T-helper 2 cell treated with Interferon-gamma antibody and Interleukin-4, amounts not matched to agents 5 μg/mL and 100 μg/mL, for 36 hours (primary cell): ENCODE data around the gene BACH2.
"Not testable (repeated sequence)": the region's sequence is repeated elsewhere in the genome, so short reads cannot be mapped to it uniquely, and the experiment has no call there.

ENCODE experiments used
- DNase-seq: peaks from one replicate; pipeline ENCODE4 v3.0.0; 2021; ENCODE audit warnings: low spot score
- H3K27ac Mint-ChIP-seq: one replicate; pipeline ENCODE4 v1.8.0; 2021; ENCODE audit warnings: mild to moderate bottlenecking, mixed read lengths
- H3K27me3 Mint-ChIP-seq: one replicate; pipeline ENCODE4 v1.8.0; 2021; ENCODE audit warnings: low read depth, mixed read lengths
- H3K36me3 Mint-ChIP-seq: one replicate; pipeline ENCODE4 v1.8.0; 2021; ENCODE audit warnings: low read depth, mixed read lengths
- H3K4me1 Mint-ChIP-seq: one replicate; pipeline ENCODE4 v1.8.0; 2021; ENCODE audit warnings: low read depth, mixed read lengths
- H3K4me3 Mint-ChIP-seq: one replicate; pipeline ENCODE4 v1.8.0; 2022; ENCODE audit warnings: mild to moderate bottlenecking, moderate library complexity, mixed read lengths
- H3K9me3 Mint-ChIP-seq: one replicate; pipeline ENCODE4 v1.8.0; 2021; ENCODE audit warnings: mixed read lengths

Gene BACH2

DNA sequence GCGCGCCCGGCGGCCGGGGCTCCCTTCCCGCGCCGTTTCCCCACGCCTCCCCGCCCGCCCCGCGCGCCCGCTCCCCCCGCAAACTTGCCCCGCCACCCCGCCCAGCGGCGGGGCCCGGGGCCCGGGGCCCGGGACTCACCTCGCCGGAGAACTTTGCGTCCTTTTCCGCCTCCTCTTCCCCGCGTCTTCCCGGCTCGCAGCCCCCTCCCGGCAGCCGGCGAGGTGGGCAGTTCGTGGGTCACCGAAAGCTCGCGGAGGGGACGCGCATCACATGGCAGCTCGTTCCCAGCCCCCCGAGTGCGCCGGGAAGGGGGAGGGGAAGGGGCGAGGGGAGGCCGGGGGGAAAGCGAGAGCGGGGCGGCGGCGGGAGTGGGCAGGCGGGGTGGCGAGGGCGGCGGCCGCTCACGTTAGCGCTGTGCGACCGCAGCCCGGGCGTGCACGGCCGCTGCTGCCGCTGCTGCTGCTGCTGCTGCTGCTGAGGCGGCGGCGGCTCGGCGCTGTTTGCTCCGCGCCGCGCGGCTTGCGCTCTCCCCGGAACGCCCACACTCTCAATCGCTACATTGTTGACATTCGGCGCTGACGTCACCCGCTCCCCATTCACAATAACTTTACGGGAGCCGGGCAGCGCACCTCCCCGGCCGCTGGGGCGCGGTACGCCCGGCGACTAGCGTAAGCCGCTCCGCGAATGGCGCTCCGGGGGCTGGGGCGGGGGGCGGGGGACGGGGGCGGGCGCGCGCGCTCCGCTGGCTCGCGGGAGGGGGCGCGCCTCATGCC lies at the start of gene BACH2:
Gene BACH2, minus strand, starts transcription at position 503 of the 774 bp plus-strand sequence. CDS start 287,999 bp downstream, outside the sequence.
- DNase-seq, result peak; percentile 92
- H3K36me3 Mint-ChIP-seq, result peaks cover 15% of the 10 kb centered on the region
- H3K4me3 Mint-ChIP-seq, result peak within 1 kb of the TSS; percentile 92
- no peaks in the 10 kb centered on the region for H3K9me3 Mint-ChIP-seq
- H3K27ac Mint-ChIP-seq, result peak within 1 kb of the TSS; percentile 90
- peaks cover 23% of the 10 kb centered on the region for H3K27me3 Mint-ChIP-seq
- H3K4me1 Mint-ChIP-seq, result peaks cover 36% of the 10 kb centered on the region

DNA sequence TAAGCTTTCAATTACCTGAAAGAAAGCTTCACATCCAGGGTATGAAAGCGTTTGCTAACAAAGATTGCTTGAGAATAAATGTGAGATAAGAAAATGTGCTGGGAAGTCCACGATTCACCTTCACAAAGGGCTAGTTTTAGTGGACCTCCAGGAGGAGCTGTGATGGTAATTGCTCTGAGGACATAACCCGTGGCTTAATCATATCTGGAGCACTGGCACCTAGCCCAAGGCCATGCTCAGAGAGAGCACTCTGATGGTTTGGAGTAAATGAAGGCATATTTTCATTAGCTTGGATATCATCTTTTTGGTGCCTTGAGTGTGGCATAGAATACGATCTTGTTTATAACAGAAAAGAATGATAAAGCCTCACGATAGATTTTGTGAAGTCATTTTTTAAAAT lies 46.9 kb upstream of the BACH2 start:
- Mint-ChIP-seq H3K9me3 (no peaks in the 10 kb centered on the region), H3K36me3 (no peaks in the 10 kb centered on the region), H3K4me3 (no peak overlapping the region), H3K4me1 (peaks cover 2% of the 10 kb centered on the region), H3K27ac (no peak overlapping the region), H3K27me3 (no peaks in the 10 kb centered on the region)
- DNase-seq, result no peak

DNA sequence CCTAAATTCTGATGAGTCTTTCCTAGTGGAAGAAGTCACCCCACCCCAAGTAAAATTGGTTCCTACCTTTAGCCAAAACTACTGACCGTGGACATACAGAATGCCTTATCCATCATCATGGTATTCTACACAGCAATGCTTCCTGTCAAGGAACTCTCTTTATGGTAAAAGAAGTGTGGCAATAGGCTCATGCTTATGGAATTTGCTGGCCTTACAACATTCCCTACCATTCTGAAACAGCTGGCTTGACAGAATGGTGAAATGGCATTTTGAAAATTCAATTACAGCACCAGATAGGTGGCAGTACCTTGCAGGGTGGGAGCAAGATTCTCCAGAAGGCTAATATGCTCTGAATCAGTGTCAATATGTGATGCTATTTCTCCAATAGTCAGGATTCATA lies 41.8 kb upstream of the BACH2 start:
- no peaks in the 10 kb centered on the region for H3K27me3 Mint-ChIP-seq
- H3K9me3 Mint-ChIP-seq, result peaks cover 6% of the 10 kb centered on the region
- peaks cover 3% of the 10 kb centered on the region for H3K4me1 Mint-ChIP-seq
- no peak for DNase-seq
- H3K36me3 Mint-ChIP-seq, result no peaks in the 10 kb centered on the region
- no peak overlapping the region for H3K4me3 Mint-ChIP-seq
- no peak overlapping the region for H3K27ac Mint-ChIP-seq

DNA sequence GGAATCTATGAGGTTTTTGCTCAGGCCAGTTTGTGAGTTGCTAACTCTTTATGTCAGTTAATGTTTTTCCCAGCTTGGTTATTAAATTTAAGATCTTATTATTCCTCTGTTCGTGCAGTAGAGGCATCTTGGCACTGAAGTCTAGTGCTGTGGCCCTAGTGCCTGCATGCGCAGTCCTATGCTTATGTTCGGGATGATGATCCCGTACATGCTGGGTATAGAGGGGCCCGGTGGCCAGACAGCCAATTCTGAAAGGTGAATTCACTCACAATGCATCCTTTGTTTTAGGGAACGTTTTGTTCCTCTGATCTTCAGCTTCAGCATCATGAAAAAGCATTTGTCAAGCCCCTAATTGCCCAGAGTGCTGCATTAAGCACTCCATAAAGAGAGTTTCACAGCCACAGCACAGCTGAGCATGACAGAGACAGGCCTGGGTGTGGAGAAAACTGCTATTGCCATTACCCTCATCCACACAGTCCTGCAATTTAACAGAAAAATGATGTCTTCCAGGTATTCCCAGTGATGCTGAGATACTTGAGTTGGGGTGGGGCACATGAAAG lies 39.8 kb upstream of the BACH2 start:
- H3K9me3 Mint-ChIP-seq, result peaks cover 15% of the 10 kb centered on the region
- no peaks in the 10 kb centered on the region for H3K27me3 Mint-ChIP-seq
- H3K4me1 Mint-ChIP-seq, result peaks cover 3% of the 10 kb centered on the region
- DNase-seq, result no peak
- H3K27ac Mint-ChIP-seq, result no peak overlapping the region
- no peaks in the 10 kb centered on the region for H3K36me3 Mint-ChIP-seq
- H3K4me3 Mint-ChIP-seq, result no peak overlapping the region

DNA sequence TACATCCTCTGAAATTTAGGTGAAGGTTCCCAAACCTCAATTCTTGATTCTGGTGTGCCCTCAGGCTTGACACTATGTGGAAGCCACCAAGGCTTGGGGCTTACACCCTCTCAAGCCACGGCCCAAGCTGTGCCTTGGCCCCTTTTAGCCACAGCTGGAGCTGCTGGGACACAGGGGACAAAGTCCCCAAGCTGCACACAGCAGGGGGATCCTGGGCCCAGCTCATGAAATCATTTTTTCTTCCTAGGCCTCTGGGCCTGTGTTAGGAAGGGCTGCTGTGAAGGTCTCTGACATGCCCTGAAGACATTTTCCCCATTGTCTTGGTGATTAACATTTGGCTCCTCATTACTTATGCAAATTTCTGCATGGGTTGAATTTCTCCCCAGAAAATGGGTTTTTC lies 37.3 kb upstream of the BACH2 start:
- Mint-ChIP-seq H3K36me3 (no peaks in the 10 kb centered on the region), H3K4me1 (peaks cover 3% of the 10 kb centered on the region), H3K27ac (no peak overlapping the region), H3K27me3 (no peaks in the 10 kb centered on the region), H3K4me3 (no peak overlapping the region), H3K9me3 (peaks cover 15% of the 10 kb centered on the region)
- no peak for DNase-seq

DNA sequence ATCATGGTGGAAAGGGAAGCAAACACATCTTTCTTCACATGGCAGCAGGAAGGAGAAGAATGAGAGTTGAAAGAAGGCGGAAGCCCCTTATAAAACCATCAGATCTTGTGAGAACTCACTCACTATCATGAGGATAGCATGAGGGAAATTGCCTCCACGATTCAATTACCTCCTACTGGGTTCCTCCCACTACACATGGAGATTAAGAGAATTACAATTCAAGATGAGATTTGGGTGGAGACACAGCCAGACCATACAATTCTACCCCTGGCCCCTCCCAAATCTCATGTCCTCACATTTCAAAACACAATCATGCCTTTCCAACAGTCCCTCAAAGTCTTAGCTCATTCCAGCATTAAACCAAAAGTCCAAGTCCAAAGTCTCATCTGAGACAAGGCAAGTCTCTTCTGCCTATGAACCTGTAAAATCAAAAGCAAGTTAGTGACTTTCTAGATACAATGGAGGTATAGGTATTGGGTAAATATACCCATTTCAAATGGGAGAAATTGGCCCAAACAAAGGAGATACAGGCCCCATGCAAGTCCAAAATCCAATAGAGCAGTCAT lies 36.4 kb upstream of the BACH2 start:
- peaks cover 15% of the 10 kb centered on the region for H3K9me3 Mint-ChIP-seq
- H3K27me3 Mint-ChIP-seq, DNase-seq, H3K27ac Mint-ChIP-seq, H3K4me1 Mint-ChIP-seq, H3K36me3 Mint-ChIP-seq, H3K4me3 Mint-ChIP-seq: not testable (repeated sequence)

DNA sequence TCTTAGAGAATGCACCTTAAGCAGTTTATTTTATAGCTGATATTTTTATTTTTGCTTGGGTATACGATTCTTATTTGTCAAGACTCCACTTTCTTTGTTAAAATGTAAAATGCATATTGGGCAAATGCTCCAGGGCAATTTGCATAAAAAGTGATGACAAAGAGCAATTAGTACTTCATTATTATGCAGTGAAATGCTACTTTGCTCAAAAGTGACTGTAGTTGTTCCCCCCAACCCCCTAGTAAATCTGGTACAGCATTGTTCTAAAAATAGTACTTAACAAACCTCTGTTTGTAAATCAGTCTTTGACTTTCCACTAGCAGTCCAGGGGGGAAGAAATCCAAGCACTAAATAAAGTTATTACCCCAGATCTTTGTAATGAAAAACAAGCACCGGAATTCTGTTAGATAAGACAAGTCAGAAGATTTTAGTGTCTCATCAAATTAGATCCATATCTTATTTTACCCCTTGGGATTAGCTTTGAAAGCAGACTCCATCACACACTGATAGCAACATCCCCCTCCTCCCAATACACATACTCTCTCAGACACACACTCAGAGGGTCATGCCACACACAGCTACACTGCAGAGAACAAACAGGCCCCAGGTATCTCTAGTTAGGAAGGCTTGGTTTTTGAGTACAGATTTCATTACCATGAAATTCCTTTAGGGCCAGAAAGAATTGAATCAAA lies 32.9 kb upstream of the BACH2 start:
- no peak overlapping the region for H3K4me3 Mint-ChIP-seq
- H3K9me3 Mint-ChIP-seq, result peaks cover 14% of the 10 kb centered on the region
- H3K27me3 Mint-ChIP-seq, result no peaks in the 10 kb centered on the region
- H3K36me3 Mint-ChIP-seq, result no peaks in the 10 kb centered on the region
- no peak for DNase-seq
- no peak overlapping the region for H3K27ac Mint-ChIP-seq
- H3K4me1 Mint-ChIP-seq, result no peaks in the 10 kb centered on the region

DNA sequence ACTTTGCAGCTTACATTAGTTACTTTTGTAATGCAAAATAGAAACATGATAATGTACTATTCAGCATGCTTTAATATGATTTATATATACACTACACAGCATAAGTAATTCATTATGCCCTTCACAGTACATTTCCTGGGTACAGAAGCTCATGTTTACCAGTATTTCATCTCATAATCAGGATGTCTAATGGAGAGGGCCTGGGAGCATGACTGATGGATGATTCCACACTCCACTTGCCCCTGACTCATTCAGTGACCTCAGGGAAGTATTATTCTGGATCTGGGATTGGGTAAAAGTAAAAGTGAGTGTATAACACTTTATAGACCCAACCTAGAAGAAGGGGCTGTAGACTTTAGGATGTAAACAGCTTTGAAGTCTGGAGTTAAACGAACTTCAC lies 31.4 kb upstream of the BACH2 start:
- H3K27ac Mint-ChIP-seq, result no peak overlapping the region
- DNase-seq, result no peak
- peaks cover 6% of the 10 kb centered on the region for H3K9me3 Mint-ChIP-seq
- no peak overlapping the region for H3K4me3 Mint-ChIP-seq
- H3K36me3 Mint-ChIP-seq, result no peaks in the 10 kb centered on the region
- H3K27me3 Mint-ChIP-seq, result no peaks in the 10 kb centered on the region
- no peaks in the 10 kb centered on the region for H3K4me1 Mint-ChIP-seq

DNA sequence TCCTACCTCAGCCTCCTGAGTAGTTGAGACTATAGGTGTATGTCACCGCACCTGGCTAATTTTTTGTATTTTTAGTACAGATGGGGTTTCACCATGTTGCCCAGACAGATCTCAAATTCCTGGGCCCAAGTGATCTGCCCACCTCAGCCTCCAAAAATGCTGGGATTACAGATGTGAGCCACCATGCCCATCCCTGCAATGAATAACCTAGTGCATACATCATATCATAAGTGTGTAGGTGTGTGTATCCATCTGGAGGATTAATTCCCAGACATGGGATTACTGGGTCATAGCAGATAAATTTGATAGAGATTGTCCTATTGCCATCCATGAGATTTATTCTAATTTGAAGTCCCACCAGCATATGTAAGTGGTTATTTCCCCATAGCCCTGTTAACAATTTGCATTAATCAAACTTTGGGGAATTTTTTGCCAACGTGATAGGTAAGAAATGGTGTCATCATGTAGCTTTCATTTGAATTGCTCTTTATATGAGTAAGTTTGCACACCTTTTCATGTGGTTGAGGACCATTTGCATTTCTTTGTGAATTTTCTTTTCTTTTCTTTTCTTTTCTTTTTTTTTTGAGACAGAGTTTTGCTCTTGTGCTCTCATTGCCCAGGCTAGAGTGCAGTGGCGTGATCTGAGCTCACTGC lies 29.9 kb upstream of the BACH2 start:
- Mint-ChIP-seq H3K9me3 (no peaks in the 10 kb centered on the region), H3K4me1 (no peaks in the 10 kb centered on the region), H3K36me3 (no peaks in the 10 kb centered on the region), H3K4me3 (no peak overlapping the region), H3K27me3 (no peaks in the 10 kb centered on the region), H3K27ac (no peak overlapping the region)
- no peak for DNase-seq

DNA sequence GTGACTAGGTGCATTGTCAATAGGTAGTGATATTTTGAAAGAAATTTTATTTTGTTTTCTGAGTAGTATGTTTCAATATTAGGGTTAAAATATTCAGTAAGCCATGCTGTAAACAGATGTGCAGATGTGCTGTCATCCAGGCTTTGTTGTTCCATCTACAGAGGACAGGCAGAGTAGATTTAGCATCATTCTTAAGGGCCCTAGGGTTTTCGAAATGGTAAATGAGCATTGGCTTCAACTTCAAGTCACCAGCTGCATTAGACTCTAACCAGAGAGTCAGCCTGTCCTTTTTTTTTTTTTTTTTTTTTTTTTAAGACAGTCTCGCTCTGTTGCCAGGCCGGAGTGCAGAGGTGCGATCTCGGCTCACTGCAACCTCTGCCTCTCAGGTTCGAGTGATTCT lies 27.1 kb upstream of the BACH2 start:
- Mint-ChIP-seq H3K9me3 (no peaks in the 10 kb centered on the region), H3K27me3 (no peaks in the 10 kb centered on the region), H3K4me1 (peaks cover 14% of the 10 kb centered on the region)

DNA sequence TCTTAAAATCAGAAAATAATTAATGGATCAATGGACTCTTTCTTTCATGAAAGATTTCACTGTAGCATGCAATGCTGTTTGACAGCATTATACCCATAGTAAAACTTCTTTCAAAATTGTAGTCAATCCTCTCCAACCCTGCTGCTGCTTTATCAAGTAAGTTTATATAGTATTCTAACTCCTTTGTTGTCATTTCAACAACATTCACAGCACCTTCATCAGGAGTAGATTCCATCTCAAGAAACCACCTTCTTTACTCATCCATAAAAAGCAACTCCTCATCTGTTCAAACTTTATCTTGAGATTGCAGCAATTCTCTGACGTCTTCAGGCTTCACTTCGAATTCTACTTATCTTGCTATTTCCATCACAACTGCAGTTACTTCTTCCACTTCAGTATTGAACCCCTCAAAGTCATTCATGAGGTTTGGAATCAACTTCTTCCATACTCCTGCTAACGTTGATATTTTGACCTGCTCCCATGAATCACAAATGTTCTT lies 26.4 kb upstream of the BACH2 start:
- Mint-ChIP-seq H3K27me3 (no peaks in the 10 kb centered on the region), H3K4me1 (peaks cover 15% of the 10 kb centered on the region), H3K27ac (no peak overlapping the region), H3K4me3 (no peak overlapping the region), H3K36me3 (no peaks in the 10 kb centered on the region), H3K9me3 (no peaks in the 10 kb centered on the region)
- DNase-seq, result no peak

More for the DNA sequence above, 27.1 kb upstream of the BACH2 start:
- no peak overlapping the region for H3K27ac Mint-ChIP-seq
- no peak overlapping the region for H3K4me3 Mint-ChIP-seq
- DNase-seq, result no peak
- no peaks in the 10 kb centered on the region for H3K36me3 Mint-ChIP-seq

DNA sequence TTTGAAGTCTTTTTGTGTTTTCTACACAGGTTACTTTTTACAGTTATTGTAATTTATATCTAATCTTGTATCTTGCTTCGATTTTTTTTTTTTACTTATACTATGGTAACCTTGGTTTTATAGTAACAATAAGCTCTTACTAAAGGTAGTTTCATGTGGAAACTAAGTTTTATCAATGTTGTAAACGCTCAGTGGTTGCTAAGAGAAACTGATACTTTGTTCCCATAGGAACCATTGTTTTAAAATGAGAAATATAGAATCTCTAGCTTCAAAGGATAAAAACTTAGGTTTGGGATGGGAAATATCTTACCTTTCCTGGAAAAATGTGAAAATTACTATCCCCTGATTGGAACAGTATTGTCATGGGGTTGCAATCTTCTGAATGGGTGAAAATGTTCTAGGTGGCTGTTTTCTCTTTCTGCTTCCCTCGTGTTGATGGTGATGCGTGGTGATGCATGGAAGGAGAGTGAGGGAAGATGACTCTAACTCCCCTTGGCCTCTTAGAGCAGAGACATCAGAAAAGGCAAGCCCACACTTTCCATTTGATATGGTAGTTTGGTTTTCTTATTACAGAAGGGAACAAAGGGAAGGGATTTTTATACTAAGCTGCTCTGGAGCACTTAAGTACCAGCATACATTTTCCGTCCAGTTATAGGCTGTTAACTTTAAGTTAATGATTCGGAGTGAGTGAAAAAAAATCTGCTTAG lies 23.5 kb upstream of the BACH2 start:
- no peaks in the 10 kb centered on the region for H3K9me3 Mint-ChIP-seq
- H3K4me1 Mint-ChIP-seq, result peaks cover 15% of the 10 kb centered on the region
- H3K27ac Mint-ChIP-seq, result no peak overlapping the region
- peak; percentile 26 for DNase-seq
- H3K27me3 Mint-ChIP-seq, result no peaks in the 10 kb centered on the region
- H3K4me3 Mint-ChIP-seq, result no peak overlapping the region
- H3K36me3 Mint-ChIP-seq, result no peaks in the 10 kb centered on the region

DNA sequence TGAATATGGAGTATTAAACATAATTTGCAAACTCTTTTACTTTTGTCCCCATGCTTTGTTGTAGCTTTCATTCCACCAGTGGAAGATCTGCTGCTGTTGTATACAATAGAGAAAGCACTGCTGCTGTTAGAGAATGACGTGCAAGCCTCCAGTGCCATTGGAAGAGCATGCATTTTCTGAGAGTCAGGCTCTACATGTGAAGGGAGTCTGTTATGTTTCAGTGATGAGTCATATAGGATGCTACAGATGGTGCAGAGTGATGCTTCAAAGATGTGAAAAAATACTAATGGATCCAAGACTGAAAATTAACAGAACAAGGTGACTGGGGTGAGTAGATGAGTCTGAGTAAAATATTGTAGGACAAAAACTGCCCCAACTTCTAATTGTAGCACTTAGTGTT lies 22.4 kb upstream of the BACH2 start:
- no peaks in the 10 kb centered on the region for H3K36me3 Mint-ChIP-seq
- peaks cover 15% of the 10 kb centered on the region for H3K4me1 Mint-ChIP-seq
- peak; percentile 13 for DNase-seq
- peaks cover 6% of the 10 kb centered on the region for H3K27me3 Mint-ChIP-seq
- no peaks in the 10 kb centered on the region for H3K9me3 Mint-ChIP-seq
- H3K4me3 Mint-ChIP-seq, result no peak overlapping the region
- H3K27ac Mint-ChIP-seq, result peak overlapping the region; percentile 3
